ENCODE data around the gene DGUOK.

Gene DGUOK

GRCh38 chr2:73946215-73946614, 19.5 kb downstream of the DGUOK start:
- no peak overlapping the region for H2BK120ac ChIP-seq (ENCODE audit: low read depth, low read length)
- no peak overlapping the region for H2BK15ac ChIP-seq (ENCODE audit: low read length)
- H3K9me3 ChIP-seq (replicated peaks in 1 of 2; ENCODE audit: control insufficient read depth in 2 of 2, insufficient read depth in 1 of 2, low read depth in 1 of 2, low read length in 2 of 2), result no peaks in the 10 kb centered on the region
- no peaks in the 10 kb centered on the region for H3K79me1 ChIP-seq (ENCODE audit: low read depth, low read length)
- no CpG with 5 or more reads among the region's 1 CpG for WGBS, 2 donors (ENCODE audit: extremely low coverage in 2 of 2, insufficient read length in 2 of 2, insufficient replicate concordance in 1 of 2)
- no peak overlapping the region for H4K91ac ChIP-seq (ENCODE audit: low read depth, low read length, poor library complexity)
- no peak overlapping the region for H2BK12ac ChIP-seq (ENCODE audit: low read length)
- H3K4ac ChIP-seq (ENCODE audit: low read length), result no peak overlapping the region
- no peak overlapping the region for H2AK5ac ChIP-seq (ENCODE audit: low read depth, low read length)
- no peaks in the 10 kb centered on the region for H3K27me3 ChIP-seq (ENCODE audit: control insufficient read depth in 3 of 3, insufficient read depth in 3 of 3, low read depth in 1 of 3, low read length in 3 of 3)
- DNase-seq (ENCODE audit: low spot score), result no peak
- H4K8ac ChIP-seq (ENCODE audit: low read depth, low read length), result no peak overlapping the region
- H3K23ac ChIP-seq (ENCODE audit: low read depth, low read length, poor library complexity), result no peak overlapping the region
- no peak overlapping the region for H3K4me3 ChIP-seq (ENCODE audit: low read length in 2 of 2)
- H3K4me1 ChIP-seq (ENCODE audit: control insufficient read depth in 2 of 2, insufficient read depth in 1 of 2, low read depth in 1 of 2, low read length in 2 of 2), result no peaks in the 10 kb centered on the region
- no peak overlapping the region for H3K27ac ChIP-seq (replicated peaks; ENCODE audit: low read length)
- no peak overlapping the region for H2AFZ ChIP-seq (ENCODE audit: low read length)
- H3K36me3 ChIP-seq (replicated peaks in 1 of 2; ENCODE audit: control insufficient read depth in 2 of 2, insufficient read depth in 2 of 2, low read length in 2 of 2), result peaks cover 22 to 98% of the 10 kb centered on the region in 2 donors
- H3K9ac ChIP-seq (ENCODE audit: low read depth, low read length, poor library complexity), result no peak overlapping the region
- no peak overlapping the region for H3K14ac ChIP-seq (ENCODE audit: low read length)
- no peak overlapping the region for H3K4me2 ChIP-seq (ENCODE audit: insufficient read depth, low read length, poor library complexity, severe bottlenecking)
- no peak overlapping the region for H2BK5ac ChIP-seq (ENCODE audit: low read length)
- H3K18ac ChIP-seq (ENCODE audit: low read length), result no peak overlapping the region

GRCh38 chr2:73946666-73947065, 20.0 kb downstream of the DGUOK start:
- no peak overlapping the region for H2BK12ac ChIP-seq (ENCODE audit: low read length)
- no peak overlapping the region for H2AK5ac ChIP-seq (ENCODE audit: low read depth, low read length)
- no peak overlapping the region for H3K27ac ChIP-seq (replicated peaks; ENCODE audit: low read length)
- no peak overlapping the region for H3K14ac ChIP-seq (ENCODE audit: low read length)
- H4K8ac ChIP-seq (ENCODE audit: low read depth, low read length), result no peak overlapping the region
- no peak overlapping the region for H3K9ac ChIP-seq (ENCODE audit: low read depth, low read length, poor library complexity)
- no peaks in the 10 kb centered on the region for H3K4me1 ChIP-seq (ENCODE audit: control insufficient read depth in 2 of 2, insufficient read depth in 1 of 2, low read depth in 1 of 2, low read length in 2 of 2)
- H4K91ac ChIP-seq (ENCODE audit: low read depth, low read length, poor library complexity), result no peak overlapping the region
- no peaks in the 10 kb centered on the region for H3K9me3 ChIP-seq (replicated peaks in 1 of 2; ENCODE audit: control insufficient read depth in 2 of 2, insufficient read depth in 1 of 2, low read depth in 1 of 2, low read length in 2 of 2)
- H3K36me3 ChIP-seq (replicated peaks in 1 of 2; ENCODE audit: control insufficient read depth in 2 of 2, insufficient read depth in 2 of 2, low read length in 2 of 2), result peaks cover 25 to 98% of the 10 kb centered on the region in 2 donors
- no peaks in the 10 kb centered on the region for H3K79me1 ChIP-seq (ENCODE audit: low read depth, low read length)
- H3K4me3 ChIP-seq (ENCODE audit: low read length in 2 of 2), result no peak overlapping the region
- H2AFZ ChIP-seq (ENCODE audit: low read length), result no peak overlapping the region
- H3K23ac ChIP-seq (ENCODE audit: low read depth, low read length, poor library complexity), result no peak overlapping the region
- no peak overlapping the region for H2BK15ac ChIP-seq (ENCODE audit: low read length)
- H2BK5ac ChIP-seq (ENCODE audit: low read length), result no peak overlapping the region
- no peak overlapping the region for H2BK120ac ChIP-seq (ENCODE audit: low read depth, low read length)
- no peak overlapping the region for H3K4me2 ChIP-seq (ENCODE audit: insufficient read depth, low read length, poor library complexity, severe bottlenecking)
- H3K4ac ChIP-seq (ENCODE audit: low read length), result no peak overlapping the region
- no peak for DNase-seq (ENCODE audit: low spot score)
- no CpG with 5 or more reads among the region's 3 CpGs for WGBS, 2 donors (ENCODE audit: extremely low coverage in 2 of 2, insufficient read length in 2 of 2, insufficient replicate concordance in 1 of 2)
- no peak overlapping the region for H3K18ac ChIP-seq (ENCODE audit: low read length)
- H3K27me3 ChIP-seq (ENCODE audit: control insufficient read depth in 3 of 3, insufficient read depth in 3 of 3, low read depth in 1 of 3, low read length in 3 of 3), result no peaks in the 10 kb centered on the region

- Histone ChIP-seq H2BK5ac (ENCODE audit: low read length) (no peak overlapping the region), H3K36me3 (replicated peaks in 1 of 2; ENCODE audit: control insufficient read depth in 2 of 2, insufficient read depth in 2 of 2, low read length in 2 of 2) (peaks cover 28 to 98% of the 10 kb centered on the region in 2 donors)
Measured at GRCh38 chr2:73947412-73948018, 20.8 kb downstream of the DGUOK start.

GRCh38 chr2:73949802-73950201, 23.1 kb downstream of the DGUOK start:
- Histone ChIP-seq H3K14ac (ENCODE audit: low read length) (no peak overlapping the region), H2BK12ac (ENCODE audit: low read length) (no peak overlapping the region), H3K36me3 (replicated peaks in 1 of 2; ENCODE audit: control insufficient read depth in 2 of 2, insufficient read depth in 2 of 2, low read length in 2 of 2) (peaks cover 36 to 96% of the 10 kb centered on the region in 2 donors), H3K4ac (ENCODE audit: low read length) (no peak overlapping the region), H3K4me3 (ENCODE audit: low read length in 2 of 2) (no peak overlapping the region), H4K8ac (ENCODE audit: low read depth, low read length) (no peak overlapping the region), H2BK120ac (ENCODE audit: low read depth, low read length) (no peak overlapping the region), H3K27me3 (ENCODE audit: control insufficient read depth in 3 of 3, insufficient read depth in 3 of 3, low read depth in 1 of 3, low read length in 3 of 3) (no peaks in the 10 kb centered on the region), H3K27ac (replicated peaks; ENCODE audit: low read length) (no peak overlapping the region), H3K4me2 (ENCODE audit: insufficient read depth, low read length, poor library complexity, severe bottlenecking) (no peak overlapping the region), H2BK5ac (ENCODE audit: low read length) (no peak overlapping the region), H3K23ac (ENCODE audit: low read depth, low read length, poor library complexity) (no peak overlapping the region), H3K9ac (ENCODE audit: low read depth, low read length, poor library complexity) (no peak overlapping the region), H3K18ac (ENCODE audit: low read length) (no peak overlapping the region), H4K91ac (ENCODE audit: low read depth, low read length, poor library complexity) (no peak overlapping the region), H2BK15ac (ENCODE audit: low read length) (no peak overlapping the region), H3K4me1 (ENCODE audit: control insufficient read depth in 2 of 2, insufficient read depth in 1 of 2, low read depth in 1 of 2, low read length in 2 of 2) (no peaks in the 10 kb centered on the region), H2AFZ (ENCODE audit: low read length) (no peak overlapping the region), H3K79me1 (ENCODE audit: low read depth, low read length) (no peaks in the 10 kb centered on the region), H2AK5ac (ENCODE audit: low read depth, low read length) (no peak overlapping the region), H3K9me3 (replicated peaks in 1 of 2; ENCODE audit: control insufficient read depth in 2 of 2, insufficient read depth in 1 of 2, low read depth in 1 of 2, low read length in 2 of 2) (no peaks in the 10 kb centered on the region)
- no peak for DNase-seq (ENCODE audit: low spot score)

More at GRCh38 chr2:73947412-73948018, 20.8 kb downstream of the DGUOK start:
- no peak overlapping the region for H3K4me2 ChIP-seq (ENCODE audit: insufficient read depth, low read length, poor library complexity, severe bottlenecking)
- H3K27me3 ChIP-seq (ENCODE audit: control insufficient read depth in 3 of 3, insufficient read depth in 3 of 3, low read depth in 1 of 3, low read length in 3 of 3), result no peaks in the 10 kb centered on the region
- no peak overlapping the region for H3K27ac ChIP-seq (replicated peaks; ENCODE audit: low read length)
- no peak overlapping the region for H2AFZ ChIP-seq (ENCODE audit: low read length)
- H3K4me3 ChIP-seq (ENCODE audit: low read length in 2 of 2), result no peak overlapping the region
- no peak overlapping the region for H2AK5ac ChIP-seq (ENCODE audit: low read depth, low read length)
- H3K9ac ChIP-seq (ENCODE audit: low read depth, low read length, poor library complexity), result no peak overlapping the region
- no peak overlapping the region for H3K14ac ChIP-seq (ENCODE audit: low read length)
- no peaks in the 10 kb centered on the region for H3K79me1 ChIP-seq (ENCODE audit: low read depth, low read length)
- no peak overlapping the region for H4K8ac ChIP-seq (ENCODE audit: low read depth, low read length)
- H3K18ac ChIP-seq (ENCODE audit: low read length), result no peak overlapping the region
- H3K4me1 ChIP-seq (ENCODE audit: control insufficient read depth in 2 of 2, insufficient read depth in 1 of 2, low read depth in 1 of 2, low read length in 2 of 2), result no peaks in the 10 kb centered on the region
- DNase-seq (ENCODE audit: low spot score), result no peak
- no CpG with 5 or more reads among the region's 5 CpGs for WGBS, 2 donors (ENCODE audit: extremely low coverage in 2 of 2, insufficient read length in 2 of 2, insufficient replicate concordance in 1 of 2)
- H3K9me3 ChIP-seq (replicated peaks in 1 of 2; ENCODE audit: control insufficient read depth in 2 of 2, insufficient read depth in 1 of 2, low read depth in 1 of 2, low read length in 2 of 2), result no peaks in the 10 kb centered on the region
- no peak overlapping the region for H4K91ac ChIP-seq (ENCODE audit: low read depth, low read length, poor library complexity)
- H3K4ac ChIP-seq (ENCODE audit: low read length), result no peak overlapping the region
- H2BK15ac ChIP-seq (ENCODE audit: low read length), result no peak overlapping the region
- no peak overlapping the region for H2BK120ac ChIP-seq (ENCODE audit: low read depth, low read length)
- no peak overlapping the region for H3K23ac ChIP-seq (ENCODE audit: low read depth, low read length, poor library complexity)
- H2BK12ac ChIP-seq (ENCODE audit: low read length), result no peak overlapping the region
